GM12878 (cell line): ENCODE data around the gene PI4KA.
"Not testable (repeated sequence)": the region's sequence is repeated elsewhere in the genome, so short reads cannot be mapped to it uniquely, and the experiment has no call there.

ENCODE experiments used
- BCL11A ChIP-seq: IDR thresholded peaks from 2 replicates; pipeline ENCODE4 v1.6.1; 2011; ENCODE audit warnings: low read depth, low read length
- CHD2 ChIP-seq: IDR thresholded peaks from 2 replicates; pipeline ENCODE4 v1.6.1; 2011; ENCODE audit warnings: low read depth, low read length, improper control_type of control experiment, borderline replicate concordance
- CTCF ChIP-seq, 3 experiments: IDR thresholded peaks in 2 of 3; conservative IDR thresholded peaks in 1 of 3; 2 replicates each; pipeline ENCODE4 v1.5.1; 2011; ENCODE audit warnings: low read depth in 3 of 3, low read length in 3 of 3, mild to moderate bottlenecking in 3 of 3, control low read depth in 2 of 3, moderate library complexity in 2 of 3, inconsistent platforms in 1 of 3, mixed read lengths in 1 of 3; ENCODE audit not compliant: control insufficient read depth in 2 of 3, insufficient read depth in 1 of 3; ENCODE audit errors: extremely low read depth in 1 of 3
- ELK1 ChIP-seq: IDR thresholded peaks from 2 replicates; pipeline ENCODE4 v1.6.1; 2012; ENCODE audit warnings: low read depth, low read length, improper control_type of control experiment
- FOXK2 ChIP-seq: fragments of 450-650 bp; IDR thresholded peaks from 2 replicates; pipeline ENCODE4 v1.6.1; 2017; ENCODE audit warnings: mild to moderate bottlenecking, moderate library complexity
- HDAC6 ChIP-seq: fragments of 200-600 bp; sonication (generic); IDR thresholded peaks from one replicate; pipeline ENCODE4 v1.8.0; 2017; ENCODE audit warnings: antibody characterized with exemption; ENCODE audit not compliant: unreplicated experiment
- JUND ChIP-seq: IDR thresholded peaks from 2 replicates; pipeline ENCODE4 v1.6.1; 2012; ENCODE audit warnings: low read depth, mild to moderate bottlenecking, low read length, improper control_type of control experiment, moderate library complexity
- MAX ChIP-seq: IDR thresholded peaks from 2 replicates; pipeline ENCODE4 v1.6.1; 2012; ENCODE audit warnings: low read depth, low read length, improper control_type of control experiment
- NBN ChIP-seq: fragments of 450-650 bp; IDR thresholded peaks from 2 replicates; pipeline ENCODE4 v1.6.1; 2016
- NFYA ChIP-seq: IDR thresholded peaks from 2 replicates; pipeline ENCODE4 v1.6.1; 2011; ENCODE audit warnings: low read depth, mild to moderate bottlenecking, low read length, improper control_type of control experiment, borderline replicate concordance
- POLR2AphosphoS2 ChIP-seq: IDR thresholded peaks from 2 replicates; pipeline ENCODE4 v1.6.1; 2011; ENCODE audit warnings: low read depth, mild to moderate bottlenecking, low read length, improper control_type of control experiment, moderate library complexity
- TF ChIP-seq, protein P1 (sequence below): IDR thresholded peaks from 2 replicates; pipeline ENCODE4 v1.6.1; 2012; ENCODE audit warnings: improper control_type of control experiment, low read depth, low read length; ENCODE audit not compliant: insufficient replicate concordance
- TF ChIP-seq, protein P2 (sequence below): IDR thresholded peaks from 2 replicates; pipeline ENCODE4 v1.6.1; 2011; ENCODE audit warnings: low read depth, low read length, improper control_type of control experiment, borderline replicate concordance

DNA sequence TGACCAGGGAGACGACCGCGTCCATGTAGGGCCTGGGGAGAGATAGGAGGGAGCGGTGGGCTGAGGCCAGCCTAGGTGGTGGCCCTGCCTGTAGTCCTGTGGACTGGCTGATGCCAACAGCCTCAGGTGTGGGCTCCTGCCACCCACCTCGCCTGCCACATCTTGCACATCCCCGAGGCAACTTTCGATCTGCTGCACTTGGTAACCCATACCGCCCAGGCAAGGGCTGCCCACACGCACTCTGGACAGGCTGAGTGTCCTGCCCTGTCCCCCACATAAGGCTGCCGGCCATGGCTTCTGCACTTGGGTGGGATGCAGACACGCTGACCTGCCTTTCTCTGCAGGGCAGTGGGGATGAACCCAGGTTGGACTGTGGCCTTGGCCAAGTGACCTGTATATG, 148.6 kb downstream of the PI4KA start:
- TF ChIP-seq FOXK2; CTCF (IDR thresholded peaks at IDR 0.05 in 2 of 3, conservative IDR thresholded peaks at IDR 0.05 in 1 of 3; ENCODE audit: control insufficient read depth in 2 of 3, extremely low read depth in 1 of 3, insufficient read depth in 1 of 3, low read depth in 3 of 3, low read length in 3 of 3); NBN; BCL11A; JUND; CHD2; MAX; NFYA; ELK1; HDAC6; POLR2AphosphoS2: not testable (repeated sequence)
- TF ChIP-seq, protein P1, sequence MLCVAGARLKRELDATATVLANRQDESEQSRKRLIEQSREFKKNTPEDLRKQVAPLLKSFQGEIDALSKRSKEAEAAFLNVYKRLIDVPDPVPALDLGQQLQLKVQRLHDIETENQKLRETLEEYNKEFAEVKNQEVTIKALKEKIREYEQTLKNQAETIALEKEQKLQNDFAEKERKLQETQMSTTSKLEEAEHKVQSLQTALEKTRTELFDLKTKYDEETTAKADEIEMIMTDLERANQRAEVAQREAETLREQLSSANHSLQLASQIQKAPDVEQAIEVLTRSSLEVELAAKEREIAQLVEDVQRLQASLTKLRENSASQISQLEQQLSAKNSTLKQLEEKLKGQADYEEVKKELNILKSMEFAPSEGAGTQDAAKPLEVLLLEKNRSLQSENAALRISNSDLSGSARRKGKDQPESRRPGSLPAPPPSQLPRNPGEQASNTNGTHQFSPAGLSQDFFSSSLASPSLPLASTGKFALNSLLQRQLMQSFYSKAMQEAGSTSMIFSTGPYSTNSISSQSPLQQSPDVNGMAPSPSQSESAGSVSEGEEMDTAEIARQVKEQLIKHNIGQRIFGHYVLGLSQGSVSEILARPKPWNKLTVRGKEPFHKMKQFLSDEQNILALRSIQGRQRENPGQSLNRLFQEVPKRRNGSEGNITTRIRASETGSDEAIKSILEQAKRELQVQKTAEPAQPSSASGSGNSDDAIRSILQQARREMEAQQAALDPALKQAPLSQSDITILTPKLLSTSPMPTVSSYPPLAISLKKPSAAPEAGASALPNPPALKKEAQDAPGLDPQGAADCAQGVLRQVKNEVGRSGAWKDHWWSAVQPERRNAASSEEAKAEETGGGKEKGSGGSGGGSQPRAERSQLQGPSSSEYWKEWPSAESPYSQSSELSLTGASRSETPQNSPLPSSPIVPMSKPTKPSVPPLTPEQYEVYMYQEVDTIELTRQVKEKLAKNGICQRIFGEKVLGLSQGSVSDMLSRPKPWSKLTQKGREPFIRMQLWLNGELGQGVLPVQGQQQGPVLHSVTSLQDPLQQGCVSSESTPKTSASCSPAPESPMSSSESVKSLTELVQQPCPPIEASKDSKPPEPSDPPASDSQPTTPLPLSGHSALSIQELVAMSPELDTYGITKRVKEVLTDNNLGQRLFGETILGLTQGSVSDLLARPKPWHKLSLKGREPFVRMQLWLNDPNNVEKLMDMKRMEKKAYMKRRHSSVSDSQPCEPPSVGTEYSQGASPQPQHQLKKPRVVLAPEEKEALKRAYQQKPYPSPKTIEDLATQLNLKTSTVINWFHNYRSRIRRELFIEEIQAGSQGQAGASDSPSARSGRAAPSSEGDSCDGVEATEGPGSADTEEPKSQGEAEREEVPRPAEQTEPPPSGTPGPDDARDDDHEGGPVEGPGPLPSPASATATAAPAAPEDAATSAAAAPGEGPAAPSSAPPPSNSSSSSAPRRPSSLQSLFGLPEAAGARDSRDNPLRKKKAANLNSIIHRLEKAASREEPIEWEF: not testable (repeated sequence)
- TF ChIP-seq, protein P2, sequence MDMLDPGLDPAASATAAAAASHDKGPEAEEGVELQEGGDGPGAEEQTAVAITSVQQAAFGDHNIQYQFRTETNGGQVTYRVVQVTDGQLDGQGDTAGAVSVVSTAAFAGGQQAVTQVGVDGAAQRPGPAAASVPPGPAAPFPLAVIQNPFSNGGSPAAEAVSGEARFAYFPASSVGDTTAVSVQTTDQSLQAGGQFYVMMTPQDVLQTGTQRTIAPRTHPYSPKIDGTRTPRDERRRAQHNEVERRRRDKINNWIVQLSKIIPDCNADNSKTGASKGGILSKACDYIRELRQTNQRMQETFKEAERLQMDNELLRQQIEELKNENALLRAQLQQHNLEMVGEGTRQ: not testable (repeated sequence)
